SH-SY5Y (cell line): Measurements from ENCODE around the gene GALNTL6.

ENCODE experiments used
- GATA2 ChIP-seq: IDR thresholded peaks from 2 replicates; pipeline ENCODE4 v1.6.1; 2011; ENCODE audit warnings: mild to moderate bottlenecking, low read depth, low read length
- GATA3 ChIP-seq: IDR thresholded peaks from 2 replicates; pipeline ENCODE4 v1.6.1; 2011; ENCODE audit warnings: low read depth, mild to moderate bottlenecking, low read length, moderate library complexity

GRCh38 chr4:172652369-172652768, 839.2 kb downstream of the GALNTL6 start:
- no peak for TF ChIP-seq GATA2
- TF ChIP-seq GATA3 = no peak
